Stimulated activated effector memory CD8-positive, alpha-beta T cell treated with anti-CD3 and anti-CD28 coated beads, Interleukin-12 subunit alpha, Interleukin-12 subunit beta, amount 100 ng/mL, for 72 hours (primary cell): ENCODE data around the gene EFTUD2.

Source experiments
- ATAC-seq: fragments of 150-1000 bp; cut with Tn5 transposase; 2 replicates; pipeline ENCODE4 v1.10.0; 2021
- DNase-seq, 2 donors: peaks; one replicate each; pipeline ENCODE4 v3.0.0; 2021 to 2022; ENCODE audit warnings: low spot score in 2 of 2
- H3K27ac Mint-ChIP-seq: one replicate; pipeline ENCODE4 v1.8.0; 2022; ENCODE audit warnings: mild to moderate bottlenecking, mixed read lengths
- H3K36me3 Mint-ChIP-seq: one replicate; pipeline ENCODE4 v1.8.0; 2022; ENCODE audit warnings: mild to moderate bottlenecking, mixed read lengths
- H3K4me1 Mint-ChIP-seq: one replicate; pipeline ENCODE4 v1.8.0; 2022; ENCODE audit warnings: mixed read lengths
- H3K4me3 Mint-ChIP-seq: one replicate; pipeline ENCODE4 v1.8.0; 2022; ENCODE audit warnings: mild to moderate bottlenecking, mixed read lengths
- H3K9me3 Mint-ChIP-seq: one replicate; pipeline ENCODE4 v1.8.0; 2022; ENCODE audit warnings: mixed read lengths

Gene EFTUD2

DNA sequence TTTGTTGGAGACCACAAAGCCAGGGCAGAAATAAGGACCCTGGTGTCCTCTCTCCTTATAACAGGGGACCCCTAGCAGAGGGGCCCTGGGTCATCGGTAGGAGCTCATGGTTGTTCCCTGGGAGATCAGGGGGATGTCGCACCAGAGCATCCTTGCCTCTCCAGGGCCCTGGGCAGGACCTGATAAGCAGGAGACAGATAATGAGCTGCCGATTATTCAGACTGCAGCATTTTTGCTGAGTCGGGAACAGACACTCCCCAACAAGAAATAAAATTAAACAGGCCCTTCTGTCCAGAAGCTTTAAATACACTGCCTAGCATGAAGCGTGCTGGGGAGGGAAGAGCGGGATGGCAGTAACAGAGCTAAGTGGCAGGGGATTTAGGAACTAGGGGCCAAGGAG is 31.4 kb upstream of the EFTUD2 start:
- no peak for ATAC-seq
- H3K9me3 Mint-ChIP-seq, result no peaks in the 10 kb centered on the region
- peaks cover 9% of the 10 kb centered on the region for H3K36me3 Mint-ChIP-seq
- no peak for DNase-seq
- no peak overlapping the region for H3K4me3 Mint-ChIP-seq
- H3K27ac Mint-ChIP-seq, result no peak overlapping the region
- no peaks in the 10 kb centered on the region for H3K4me1 Mint-ChIP-seq

DNA sequence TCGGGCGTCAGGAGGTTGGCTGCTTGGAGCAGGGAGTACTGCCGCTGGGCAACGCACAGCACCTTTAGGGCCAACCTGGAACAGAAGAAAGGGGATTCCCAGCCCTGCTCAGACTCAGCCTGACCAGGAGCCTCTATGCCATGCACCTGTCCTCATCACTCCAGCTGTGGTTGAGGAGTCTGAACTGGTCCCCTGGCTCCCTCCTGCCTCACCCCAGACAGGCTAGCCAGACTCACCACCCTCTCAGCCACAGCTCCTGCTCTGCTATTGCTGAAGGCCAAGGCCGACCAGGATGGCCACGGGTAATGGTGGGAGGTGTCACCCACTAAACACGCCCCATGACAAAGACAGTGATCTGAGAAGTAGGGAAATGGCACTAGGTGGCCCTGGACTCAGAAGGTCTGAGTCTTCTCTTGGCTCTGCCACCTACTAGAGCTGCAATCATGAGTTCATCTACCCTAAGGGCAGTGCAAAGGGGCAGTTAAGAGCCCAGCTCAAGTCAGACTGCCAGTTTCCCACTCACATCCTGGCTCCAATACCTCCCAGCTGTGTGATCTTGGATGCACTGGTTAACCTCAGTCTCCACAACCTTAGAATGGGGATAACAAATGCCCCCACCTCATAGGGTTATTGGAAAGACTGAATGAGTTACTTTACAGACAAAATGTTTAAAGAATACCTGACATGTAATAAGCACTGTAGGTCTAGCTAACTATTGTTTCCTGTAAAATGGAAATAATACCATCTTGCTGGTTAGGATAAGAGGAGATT is 29.9 kb upstream of the EFTUD2 start:
- peaks cover 14% of the 10 kb centered on the region for H3K36me3 Mint-ChIP-seq
- H3K9me3 Mint-ChIP-seq, result no peaks in the 10 kb centered on the region
- H3K4me1 Mint-ChIP-seq, result no peaks in the 10 kb centered on the region
- DNase-seq (no peak), ATAC-seq (no peak)
- H3K4me3 Mint-ChIP-seq, result no peak overlapping the region
- no peak overlapping the region for H3K27ac Mint-ChIP-seq

DNA sequence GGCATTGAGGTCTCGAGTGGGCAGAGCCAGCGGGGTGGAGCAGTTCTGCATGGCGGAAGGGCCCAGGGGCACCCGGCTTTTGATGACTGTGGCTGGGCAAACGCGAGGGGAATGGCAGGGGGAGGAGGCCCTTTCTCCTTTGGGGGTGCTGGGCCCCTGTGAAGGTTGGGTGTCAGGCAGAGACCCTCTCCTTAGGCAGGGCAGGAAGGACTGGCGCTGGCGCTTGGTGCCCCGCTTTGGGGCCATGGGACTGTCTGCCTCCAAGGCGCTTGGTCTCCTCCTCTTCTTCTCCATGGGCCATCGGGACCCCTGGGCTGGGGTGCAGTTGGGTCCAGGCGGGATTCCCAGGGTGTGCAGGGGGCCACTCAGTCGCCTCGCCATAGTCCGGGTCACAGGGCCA is 28.9 kb upstream of the EFTUD2 start:
- H3K4me3 Mint-ChIP-seq, result no peak overlapping the region
- H3K36me3 Mint-ChIP-seq, result peaks cover 14% of the 10 kb centered on the region
- ATAC-seq, result no peak

GRCh38 chr17:44927696-44928095 is 28.5 kb upstream of the EFTUD2 start:
- no peaks in the 10 kb centered on the region for H3K4me1 Mint-ChIP-seq
- ATAC-seq (no peak), DNase-seq (no peak)
- H3K9me3 Mint-ChIP-seq, result no peaks in the 10 kb centered on the region
- H3K4me3 Mint-ChIP-seq, result no peak overlapping the region
- peaks cover 14% of the 10 kb centered on the region for H3K36me3 Mint-ChIP-seq
- no peak overlapping the region for H3K27ac Mint-ChIP-seq

More for the DNA sequence above, 28.9 kb upstream of the EFTUD2 start:
- Mint-ChIP-seq H3K4me1 (no peaks in the 10 kb centered on the region), H3K27ac (no peak overlapping the region), H3K9me3 (no peaks in the 10 kb centered on the region)
- no peak for DNase-seq

DNA sequence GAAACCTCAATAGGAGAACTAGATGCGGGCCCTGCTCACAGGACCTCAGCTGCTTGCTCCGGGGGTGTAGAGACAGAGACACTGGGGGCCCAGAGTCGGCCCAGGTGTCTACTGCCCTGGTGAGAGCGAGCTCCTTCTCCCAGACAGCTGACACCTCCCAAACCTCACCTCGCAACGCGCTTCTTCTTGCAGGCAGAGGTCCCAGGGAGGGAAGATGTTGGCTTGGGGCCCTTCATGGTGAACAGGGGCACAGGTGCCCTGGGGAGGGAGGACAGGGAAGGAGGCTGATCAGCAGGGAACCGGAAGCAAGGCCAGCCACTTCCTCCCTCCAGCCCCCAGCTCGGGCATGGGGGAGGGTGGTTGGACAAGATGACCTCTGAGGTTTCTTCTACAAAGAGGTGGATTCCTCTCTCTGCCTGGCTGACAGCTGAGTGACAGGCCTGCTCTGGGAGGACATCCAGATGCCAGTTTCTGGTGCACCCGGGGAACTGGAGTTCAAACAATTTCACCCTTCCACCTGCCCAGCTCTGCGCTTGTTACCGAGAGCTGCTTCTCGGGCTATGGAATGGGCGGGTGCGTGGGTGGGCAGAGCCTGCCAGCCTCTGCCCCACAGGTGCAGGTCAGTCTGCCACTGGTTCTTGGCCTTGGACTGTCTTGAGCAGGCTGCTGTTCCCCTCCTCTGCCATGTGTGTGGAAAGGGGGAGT is 27.7 kb upstream of the EFTUD2 start:
- DNase-seq, result no peak
- no peak overlapping the region for H3K4me3 Mint-ChIP-seq
- H3K27ac Mint-ChIP-seq, result peak overlapping the region; percentile 10
- ATAC-seq, result no peak
- peaks cover 14% of the 10 kb centered on the region for H3K36me3 Mint-ChIP-seq
- H3K9me3 Mint-ChIP-seq, result no peaks in the 10 kb centered on the region
- H3K4me1 Mint-ChIP-seq, result no peaks in the 10 kb centered on the region

GRCh38 chr17:44925731-44926697 is 26.8 kb upstream of the EFTUD2 start:
- Mint-ChIP-seq H3K27ac (peak overlapping the region; percentile 10), H3K36me3 (peaks cover 14% of the 10 kb centered on the region), H3K4me3 (no peak overlapping the region), H3K4me1 (no peaks in the 10 kb centered on the region), H3K9me3 (no peaks in the 10 kb centered on the region)
- no peak for DNase-seq
- no peak for ATAC-seq

DNA sequence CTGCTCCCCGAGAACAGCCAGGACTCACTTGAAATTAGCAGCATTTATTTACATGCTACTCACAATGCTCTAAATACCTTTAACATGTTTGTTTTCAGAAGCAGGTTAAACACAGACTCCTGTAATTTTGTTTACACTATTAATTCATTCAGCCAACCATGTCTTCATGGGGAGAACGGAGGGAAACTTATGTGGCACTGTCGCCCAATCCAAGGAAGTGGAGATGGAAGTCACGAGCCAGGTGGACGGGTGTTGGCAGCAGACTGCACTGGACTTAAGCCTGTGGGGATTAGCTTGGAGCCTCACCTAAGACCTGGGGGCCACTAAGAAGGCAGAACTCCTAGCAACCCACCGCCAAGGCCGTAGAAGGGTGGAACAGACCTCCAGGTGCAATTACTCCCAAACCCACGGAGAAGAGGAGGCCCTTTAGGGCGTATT is 24.9 kb upstream of the EFTUD2 start:
- no peak for ATAC-seq
- DNase-seq, result no peak
- Mint-ChIP-seq H3K36me3 (peaks cover 7% of the 10 kb centered on the region), H3K9me3 (no peaks in the 10 kb centered on the region), H3K27ac (peak overlapping the region; percentile 44), H3K4me1 (no peaks in the 10 kb centered on the region), H3K4me3 (no peak overlapping the region)

- H3K4me1 Mint-ChIP-seq, result no peaks in the 10 kb centered on the region
- H3K4me3 Mint-ChIP-seq, result no peak overlapping the region
- DNase-seq, result no peak
- peak overlapping the region; percentile 6 for H3K27ac Mint-ChIP-seq
- H3K36me3 Mint-ChIP-seq, result peaks cover 7% of the 10 kb centered on the region
- no peak for ATAC-seq
- H3K9me3 Mint-ChIP-seq, result no peaks in the 10 kb centered on the region
Observed at GRCh38 chr17:44922746-44923470, 23.7 kb upstream of the EFTUD2 start.

DNA sequence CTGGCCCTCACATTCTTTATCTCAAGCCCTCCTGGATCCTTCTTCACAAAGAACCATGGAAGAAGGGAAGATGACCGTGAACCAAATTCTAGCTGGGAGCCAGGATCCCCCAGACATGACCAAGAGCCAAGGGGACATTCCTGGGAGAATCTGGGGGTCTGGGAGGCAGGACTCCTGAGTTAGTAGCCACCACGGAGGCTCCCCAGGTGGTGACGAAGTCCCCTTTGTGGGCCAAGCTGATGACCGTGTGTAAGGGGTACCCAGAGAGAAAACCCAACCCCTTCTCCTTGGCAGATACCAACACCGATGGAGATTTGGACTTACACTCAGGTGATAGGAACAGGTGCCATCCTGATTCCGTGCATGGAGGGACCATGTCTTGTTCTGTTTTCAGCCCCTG is 22.9 kb upstream of the EFTUD2 start:
- ATAC-seq (no peak), DNase-seq (no peak)
- no peaks in the 10 kb centered on the region for H3K9me3 Mint-ChIP-seq
- H3K36me3 Mint-ChIP-seq, result peaks cover 7% of the 10 kb centered on the region
- peak overlapping the region; percentile 6 for H3K27ac Mint-ChIP-seq
- no peaks in the 10 kb centered on the region for H3K4me1 Mint-ChIP-seq
- H3K4me3 Mint-ChIP-seq, result no peak overlapping the region

- ATAC-seq, result no peak
- DNase-seq, result no peak
- Mint-ChIP-seq H3K4me3 (no peak overlapping the region), H3K36me3 (peaks cover 7% of the 10 kb centered on the region), H3K4me1 (no peaks in the 10 kb centered on the region), H3K9me3 (no peaks in the 10 kb centered on the region), H3K27ac (peak overlapping the region; percentile 32)
Observed at GRCh38 chr17:44921122-44921882, 22.1 kb upstream of the EFTUD2 start.

DNA sequence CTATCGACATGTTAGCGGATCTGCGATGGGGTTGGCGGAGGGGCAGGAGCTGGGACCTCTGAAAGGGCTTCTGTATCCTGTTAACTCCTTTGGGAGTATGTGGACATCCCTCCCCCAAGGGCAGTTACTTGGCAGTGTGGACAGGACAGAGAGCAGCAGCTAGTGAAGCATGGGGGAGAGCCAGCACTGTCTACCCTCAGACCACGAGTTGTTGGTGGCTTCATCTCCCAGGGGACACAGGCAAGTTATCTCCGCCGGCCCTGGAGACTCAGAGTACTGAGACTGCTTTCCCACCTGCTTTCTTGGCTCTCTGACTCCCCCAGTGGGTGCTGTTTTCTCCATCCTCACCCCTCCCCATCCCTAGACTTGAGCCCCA is 21.3 kb upstream of the EFTUD2 start:
- ATAC-seq, result no peak

GRCh38 chr17:44919885-44920564 is 20.8 kb upstream of the EFTUD2 start:
- peak overlapping the region; percentile 20 for H3K27ac Mint-ChIP-seq
- H3K4me1 Mint-ChIP-seq, result no peaks in the 10 kb centered on the region
- DNase-seq (peak; percentile 24 to 71), ATAC-seq (peak; percentile 84)
- H3K4me3 Mint-ChIP-seq, result no peak overlapping the region
- no peaks in the 10 kb centered on the region for H3K9me3 Mint-ChIP-seq
- H3K36me3 Mint-ChIP-seq, result no peaks in the 10 kb centered on the region

More for the DNA sequence above, 21.3 kb upstream of the EFTUD2 start:
- Mint-ChIP-seq H3K9me3 (no peaks in the 10 kb centered on the region), H3K4me1 (no peaks in the 10 kb centered on the region), H3K4me3 (no peak overlapping the region), H3K27ac (peak overlapping the region; percentile 20), H3K36me3 (peaks cover 4% of the 10 kb centered on the region)
- no peak for DNase-seq

DNA sequence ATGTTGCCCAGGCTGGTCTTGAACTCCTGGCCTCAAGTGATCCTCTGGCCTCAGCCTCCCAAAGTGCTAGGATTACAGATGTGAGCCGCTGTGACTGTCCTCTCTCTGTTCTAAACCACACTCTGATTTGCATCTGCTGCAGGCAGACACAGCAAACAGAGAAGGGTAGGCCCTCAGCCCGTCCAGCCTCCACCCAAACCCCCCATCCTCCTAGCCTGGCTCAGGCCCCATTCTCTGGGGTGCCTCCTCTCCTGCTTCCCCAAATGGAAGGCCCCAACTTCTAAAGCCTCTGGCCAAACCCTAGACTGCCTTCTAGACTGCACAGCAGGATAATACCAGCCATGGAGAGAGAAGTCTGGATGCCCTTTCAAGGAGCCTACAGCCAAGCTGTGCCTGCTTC is 20.2 kb upstream of the EFTUD2 start:
- DNase-seq (no peak), ATAC-seq (no peak)
- H3K9me3 Mint-ChIP-seq, result no peaks in the 10 kb centered on the region
- H3K27ac Mint-ChIP-seq, result no peak overlapping the region
- no peaks in the 10 kb centered on the region for H3K4me1 Mint-ChIP-seq
- H3K4me3 Mint-ChIP-seq, result no peak overlapping the region
- H3K36me3 Mint-ChIP-seq, result no peaks in the 10 kb centered on the region

DNA sequence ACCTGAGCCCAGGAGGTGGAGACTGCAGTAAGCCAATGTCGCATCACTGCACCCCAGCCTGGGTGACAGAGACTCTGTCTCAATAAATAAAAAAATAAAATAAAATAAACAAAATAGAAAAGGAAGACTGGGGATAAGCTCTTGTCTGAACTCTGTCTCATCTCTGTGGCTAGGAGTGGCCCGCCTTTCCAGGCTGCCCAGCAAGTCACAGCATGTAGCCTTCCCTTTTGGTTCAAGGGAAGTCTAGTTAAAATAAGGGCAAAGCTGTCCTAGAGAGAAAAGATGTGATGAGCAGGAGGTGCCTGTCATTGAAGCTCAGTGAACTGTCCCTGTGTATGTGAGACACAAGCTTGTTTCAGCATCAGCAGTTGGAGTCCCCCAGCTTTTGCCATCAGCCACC is 18.8 kb upstream of the EFTUD2 start:
- Mint-ChIP-seq H3K27ac (no peak overlapping the region), H3K4me3 (no peak overlapping the region), H3K36me3 (no peaks in the 10 kb centered on the region), H3K9me3 (no peaks in the 10 kb centered on the region), H3K4me1 (peaks cover 7% of the 10 kb centered on the region)
- DNase-seq (no peak), ATAC-seq (no peak)
